Omental fat pad (tissue), 4 donors: Measurements from ENCODE around the gene USP37. TPM values are rescaled to one million over a fixed set of nuclear protein-coding genes. Genes with fewer than 3 reads are reported as not detected.
"Not testable (repeated sequence)": the region's sequence is repeated elsewhere in the genome, so short reads cannot be mapped to it uniquely, and the experiment has no call there.

ENCODE experiments used
- ATAC-seq: fragments of 150-250 bp; one replicate; pipeline ENCODE4 v1.9.1; 2016; ENCODE audit warnings: mild to moderate bottlenecking, moderate library complexity; ENCODE audit not compliant: low FRiP score
- DNase-seq: peaks from one replicate; pipeline ENCODE4 v3.0.0-alpha.2; 2019; ENCODE audit warnings: low spot score
- total RNA-seq, 4 donors: library from RNA; depleted of rRNA; stranded (reverse); fragments of >200 nt; gene quantifications; one replicate each; pipeline ENCODE4 v1.1.0, GENCODE V29; 2016
- TF ChIP-seq, protein P1 (sequence below), 3 donors: fragments of 450-650 bp; IDR thresholded peaks; one replicate each; pipeline ENCODE4 v1.5.1; 2016 to 2017; ENCODE audit warnings: antibody characterized with exemption in 3 of 3, mild to moderate bottlenecking in 3 of 3, moderate library complexity in 2 of 3

USP37 gene
- total RNA-seq, 4 donors from 2014 or later: 8.5 to 44.6 (median 12.2) TPM

- ATAC-seq (no peak), DNase-seq (no peak)
- TF ChIP-seq, protein P1, sequence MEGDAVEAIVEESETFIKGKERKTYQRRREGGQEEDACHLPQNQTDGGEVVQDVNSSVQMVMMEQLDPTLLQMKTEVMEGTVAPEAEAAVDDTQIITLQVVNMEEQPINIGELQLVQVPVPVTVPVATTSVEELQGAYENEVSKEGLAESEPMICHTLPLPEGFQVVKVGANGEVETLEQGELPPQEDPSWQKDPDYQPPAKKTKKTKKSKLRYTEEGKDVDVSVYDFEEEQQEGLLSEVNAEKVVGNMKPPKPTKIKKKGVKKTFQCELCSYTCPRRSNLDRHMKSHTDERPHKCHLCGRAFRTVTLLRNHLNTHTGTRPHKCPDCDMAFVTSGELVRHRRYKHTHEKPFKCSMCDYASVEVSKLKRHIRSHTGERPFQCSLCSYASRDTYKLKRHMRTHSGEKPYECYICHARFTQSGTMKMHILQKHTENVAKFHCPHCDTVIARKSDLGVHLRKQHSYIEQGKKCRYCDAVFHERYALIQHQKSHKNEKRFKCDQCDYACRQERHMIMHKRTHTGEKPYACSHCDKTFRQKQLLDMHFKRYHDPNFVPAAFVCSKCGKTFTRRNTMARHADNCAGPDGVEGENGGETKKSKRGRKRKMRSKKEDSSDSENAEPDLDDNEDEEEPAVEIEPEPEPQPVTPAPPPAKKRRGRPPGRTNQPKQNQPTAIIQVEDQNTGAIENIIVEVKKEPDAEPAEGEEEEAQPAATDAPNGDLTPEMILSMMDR (IDR thresholded peaks at IDR 0.05): no peak
Measured at GRCh38 chr2:218555527-218555926, 12.6 kb downstream of the USP37 start.

DNA sequence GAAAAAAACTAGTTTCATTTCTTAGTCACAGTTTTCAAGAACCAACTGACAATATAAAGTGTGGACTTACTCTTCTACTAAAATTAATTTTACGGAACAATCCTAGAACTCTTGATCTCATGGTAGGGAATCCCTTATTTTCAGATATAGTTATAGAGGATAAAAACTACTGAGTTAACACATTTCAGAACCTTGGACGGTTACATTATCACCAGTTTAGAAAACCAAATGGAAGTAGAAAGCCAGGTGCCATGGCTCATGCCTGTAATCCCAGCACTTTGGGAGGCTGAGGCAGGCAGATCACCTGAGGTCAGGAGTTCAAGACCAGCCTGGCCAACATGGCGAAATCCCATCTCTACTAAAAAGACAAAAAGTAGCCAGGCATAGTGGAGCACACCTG lies 13.9 kb downstream of the USP37 start:
- not testable (repeated sequence) for ATAC-seq

DNA sequence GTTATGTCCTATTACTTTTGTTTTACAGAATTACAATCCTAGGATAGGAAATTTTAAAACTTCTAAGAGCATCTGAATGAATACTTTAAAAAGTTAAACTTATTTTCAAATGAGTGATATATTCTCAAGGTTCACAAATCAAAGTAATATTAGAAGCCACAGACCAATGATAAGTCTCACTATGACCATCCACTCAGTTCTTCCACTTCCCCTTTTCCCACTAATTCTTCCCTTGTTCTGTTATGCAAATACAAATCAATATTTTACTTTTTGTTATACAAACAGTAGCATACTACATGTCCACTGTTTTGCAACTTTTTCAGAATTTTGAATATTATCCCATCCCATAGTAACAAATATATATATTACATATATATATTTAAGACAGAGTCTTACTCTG lies 20.2 kb downstream of the USP37 start:
- TF ChIP-seq, protein P1 (IDR thresholded peaks at IDR 0.05): no peak
- DNase-seq (no peak), ATAC-seq (no peak)

More for the DNA sequence above, 13.9 kb downstream of the USP37 start:
- DNase-seq: not testable (repeated sequence)

GRCh38 chr2:218547511-218547910 lies 20.6 kb downstream of the USP37 start:
- ATAC-seq: no peak
- DNase-seq: no peak
- TF ChIP-seq, protein P1 (IDR thresholded peaks at IDR 0.05): no peak

- TF ChIP-seq, protein P1 (IDR thresholded peaks at IDR 0.05): no peak
- no peak for DNase-seq
- ATAC-seq: no peak
Measured at GRCh38 chr2:218546012-218546411, 22.1 kb downstream of the USP37 start.

GRCh38 chr2:218540015-218540414 lies 28.1 kb downstream of the USP37 start:
- DNase-seq: no peak
- TF ChIP-seq, protein P1 (IDR thresholded peaks at IDR 0.05): no peak
- ATAC-seq: no peak

DNA sequence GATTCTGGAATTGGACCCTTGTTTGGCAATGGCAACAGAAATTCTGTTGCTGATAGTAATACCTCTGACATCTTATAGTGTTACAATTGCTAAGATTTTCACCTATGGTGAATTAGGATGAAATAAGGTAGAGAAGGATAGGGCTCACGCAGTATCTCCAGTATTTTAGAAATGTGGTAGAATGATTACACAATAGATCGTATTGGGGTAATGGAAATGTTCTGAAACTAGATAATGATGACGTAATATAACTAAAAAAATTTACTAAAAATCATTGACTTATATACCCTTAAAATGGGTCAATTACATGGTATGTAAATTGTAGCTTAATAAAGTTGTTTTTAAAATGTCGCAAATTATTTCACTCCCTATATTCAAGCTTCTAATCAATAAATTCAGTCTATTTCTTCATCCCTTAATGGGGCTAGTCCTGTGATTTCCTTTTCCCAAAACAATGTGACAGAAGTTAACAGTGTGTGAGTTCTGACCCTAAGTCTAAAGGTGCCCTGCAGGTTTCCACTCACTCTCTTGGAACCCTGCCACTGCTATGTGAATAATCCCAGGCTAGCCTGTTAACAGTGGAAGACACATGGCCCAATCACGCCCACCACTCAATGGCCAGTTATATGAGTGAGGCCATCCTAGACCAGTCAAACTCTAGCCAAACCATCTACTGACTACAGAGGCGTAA lies 31.2 kb downstream of the USP37 start:
- ATAC-seq (no peak), DNase-seq (no peak)
- TF ChIP-seq, protein P1 (IDR thresholded peaks at IDR 0.05): no peak
